ENCODE measurements around the gene NAV2.

DNA sequence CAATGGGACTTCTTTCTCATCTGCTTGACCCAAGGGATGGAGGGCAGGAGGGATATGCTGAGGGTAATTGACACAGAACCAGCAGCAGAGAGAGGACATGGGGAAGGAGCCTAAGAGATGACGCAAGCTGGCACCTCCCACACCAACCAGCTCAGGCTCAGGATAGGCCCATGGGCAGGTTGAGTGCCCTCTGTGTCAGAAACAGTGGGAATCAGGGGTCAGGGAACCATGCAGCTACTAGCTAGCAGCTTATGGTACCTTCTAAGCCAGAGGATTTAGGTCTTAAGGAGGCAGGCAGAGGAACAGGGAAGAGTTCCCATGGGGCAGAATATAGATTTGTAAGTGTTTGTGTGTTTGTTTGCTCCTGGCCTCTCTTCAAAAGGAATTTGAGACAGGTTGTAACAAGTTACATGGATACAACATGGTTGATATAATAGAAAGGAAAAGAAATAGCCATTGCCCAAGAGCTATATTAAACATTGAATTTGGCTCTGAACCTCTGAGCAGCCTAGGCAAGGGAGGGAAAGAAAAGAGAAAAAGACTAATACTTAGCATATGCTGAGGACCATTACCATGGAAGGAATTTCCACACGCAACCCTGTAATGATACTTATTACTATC is 39.9 kb upstream of the NAV2 start:
- TF ChIP-seq, protein P1, sequence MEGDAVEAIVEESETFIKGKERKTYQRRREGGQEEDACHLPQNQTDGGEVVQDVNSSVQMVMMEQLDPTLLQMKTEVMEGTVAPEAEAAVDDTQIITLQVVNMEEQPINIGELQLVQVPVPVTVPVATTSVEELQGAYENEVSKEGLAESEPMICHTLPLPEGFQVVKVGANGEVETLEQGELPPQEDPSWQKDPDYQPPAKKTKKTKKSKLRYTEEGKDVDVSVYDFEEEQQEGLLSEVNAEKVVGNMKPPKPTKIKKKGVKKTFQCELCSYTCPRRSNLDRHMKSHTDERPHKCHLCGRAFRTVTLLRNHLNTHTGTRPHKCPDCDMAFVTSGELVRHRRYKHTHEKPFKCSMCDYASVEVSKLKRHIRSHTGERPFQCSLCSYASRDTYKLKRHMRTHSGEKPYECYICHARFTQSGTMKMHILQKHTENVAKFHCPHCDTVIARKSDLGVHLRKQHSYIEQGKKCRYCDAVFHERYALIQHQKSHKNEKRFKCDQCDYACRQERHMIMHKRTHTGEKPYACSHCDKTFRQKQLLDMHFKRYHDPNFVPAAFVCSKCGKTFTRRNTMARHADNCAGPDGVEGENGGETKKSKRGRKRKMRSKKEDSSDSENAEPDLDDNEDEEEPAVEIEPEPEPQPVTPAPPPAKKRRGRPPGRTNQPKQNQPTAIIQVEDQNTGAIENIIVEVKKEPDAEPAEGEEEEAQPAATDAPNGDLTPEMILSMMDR (IDR thresholded peaks at IDR 0.05) = no peak
- no peak for TF ChIP-seq POLR2A (IDR thresholded peaks at IDR 0.05)
